Stimulated activated CD8-positive, alpha-beta memory T cell treated with anti-CD3 and anti-CD28 coated beads, Interleukin-15, amount 100 ng/mL, for 48 hours (primary cell): Measurements from ENCODE around the gene EEF1G.
A peak's percentile ranks its signal among the peaks of the same experiment; 100 is the strongest.
"Not testable (repeated sequence)": the region's sequence is repeated elsewhere in the genome, so short reads cannot be mapped to it uniquely, and the experiment has no call there.

Source experiments
- DNase-seq, 2 donors: peaks; one replicate each; pipeline ENCODE4 v3.0.0-alpha.2; 2020; ENCODE audit warnings: low read depth in 2 of 2

Gene EEF1G

GRCh38 chr11:62555464-62556107 lies 18.1 kb downstream of the EEF1G start:
- no peak for DNase-seq

DNA sequence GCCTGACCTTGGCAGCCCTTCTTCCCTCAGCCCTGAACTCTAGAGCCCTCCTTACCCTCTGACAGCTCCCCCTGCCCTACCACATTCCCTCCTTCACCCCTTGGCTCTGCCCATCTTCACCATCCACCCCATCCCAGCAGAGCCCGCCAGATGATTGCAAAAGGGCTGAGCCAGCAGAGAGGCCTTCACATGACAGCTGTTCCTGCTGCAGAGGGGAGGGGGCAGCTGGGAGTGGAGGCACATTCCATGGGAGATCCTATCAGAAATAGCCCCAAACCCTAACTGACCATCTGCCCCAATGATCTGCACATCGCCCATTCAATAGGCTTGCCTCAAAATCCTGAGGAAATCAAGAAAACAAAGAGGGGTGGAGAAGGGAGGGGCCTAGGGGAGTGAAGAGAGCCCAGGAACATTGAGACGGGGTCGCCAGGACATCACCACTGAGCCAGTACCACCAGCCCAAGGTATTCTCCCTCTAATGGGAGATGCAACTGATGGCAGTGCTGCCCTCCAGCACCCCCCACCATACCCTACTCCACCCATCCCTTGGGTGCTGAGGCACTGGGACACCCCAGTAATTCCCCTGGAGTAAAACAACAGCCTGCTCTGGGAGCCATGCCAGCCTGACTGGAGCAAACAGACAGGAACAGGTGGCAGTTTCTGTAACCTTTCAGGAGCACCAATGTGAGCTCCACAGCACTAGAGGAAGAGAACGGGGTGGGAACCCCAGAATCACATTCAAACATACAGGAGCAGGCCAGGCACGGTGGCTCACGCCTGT lies 19.1 kb downstream of the EEF1G start:
- no peak for DNase-seq

- no peak for DNase-seq
These were observed 19.8 kb downstream of the EEF1G start for GRCh38 chr11:62553839-62554361.

GRCh38 chr11:62553080-62553838 lies 20.4 kb downstream of the EEF1G start:
- DNase-seq, result no peak

- no peak for DNase-seq
These were observed 21.1 kb downstream of the EEF1G start for GRCh38 chr11:62552485-62553079.

- DNase-seq, result not testable (repeated sequence)
These were observed 23.2 kb downstream of the EEF1G start for GRCh38 chr11:62550478-62550877.

DNA sequence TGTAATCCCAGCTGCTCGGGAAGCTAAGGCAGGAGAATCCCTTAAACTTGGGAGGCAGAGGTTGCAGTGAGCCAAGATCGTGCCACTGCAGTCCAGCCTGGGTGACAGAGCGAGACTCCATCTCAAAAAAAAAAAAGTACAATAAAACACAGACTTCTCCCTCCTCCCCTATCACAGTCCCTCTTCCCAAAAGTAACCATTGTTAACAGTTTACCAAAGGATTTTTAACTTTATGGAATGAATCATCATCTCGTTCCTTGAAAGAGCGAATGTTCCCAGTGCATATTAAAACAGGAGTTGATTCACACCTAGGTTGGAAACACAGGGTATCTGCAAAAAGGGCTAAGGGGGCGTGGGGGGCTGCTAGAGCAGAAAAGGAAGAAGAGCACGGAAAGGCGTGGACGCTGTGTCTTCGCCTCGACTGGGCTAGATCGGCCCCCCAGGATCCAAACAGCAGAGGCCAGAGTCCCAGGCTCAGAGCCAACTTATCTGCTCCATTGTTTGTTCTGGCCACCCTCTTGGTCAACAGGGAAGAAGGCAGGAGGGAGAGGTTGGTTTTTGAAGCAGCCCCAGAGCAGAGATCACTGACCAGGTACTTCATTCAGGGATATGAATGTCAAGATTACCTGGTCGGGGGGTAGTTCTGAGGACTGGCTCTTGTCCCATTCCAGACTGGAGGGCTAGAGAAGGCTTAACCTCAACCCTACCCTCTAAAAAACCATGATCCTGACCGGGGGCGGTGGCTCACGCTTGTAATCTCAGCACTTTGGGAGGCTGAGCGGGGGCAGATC lies 25.0 kb downstream of the EEF1G start:
- DNase-seq, result no peak

DNA sequence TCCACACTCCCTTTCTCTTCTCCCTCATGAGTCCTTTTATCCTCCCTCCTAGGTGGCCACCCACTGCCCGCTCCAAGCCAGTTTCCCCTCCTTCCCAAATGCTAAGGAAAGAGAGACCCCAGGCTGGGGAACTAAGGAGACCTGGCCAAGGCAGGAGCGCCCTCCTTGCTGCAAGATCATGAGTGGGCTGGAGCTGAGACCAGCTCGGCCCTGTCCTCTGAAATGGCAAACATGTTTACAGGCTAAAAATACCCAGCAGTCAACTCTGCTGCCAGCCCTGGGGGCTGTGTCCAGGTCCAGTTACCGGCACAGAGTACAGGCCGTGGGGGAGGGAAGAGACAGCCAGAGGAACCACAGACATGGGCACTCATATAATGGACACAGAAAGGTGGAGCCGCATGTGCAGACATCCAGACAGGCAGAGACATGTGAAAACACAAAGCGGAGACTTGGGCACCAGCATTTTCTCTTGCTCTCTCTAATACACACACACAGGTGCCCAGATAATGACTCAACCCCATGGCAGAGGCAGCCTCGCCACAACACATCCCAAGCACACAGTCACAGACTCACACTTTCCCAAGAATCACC lies 25.9 kb downstream of the EEF1G start:
- no peak for DNase-seq

DNA sequence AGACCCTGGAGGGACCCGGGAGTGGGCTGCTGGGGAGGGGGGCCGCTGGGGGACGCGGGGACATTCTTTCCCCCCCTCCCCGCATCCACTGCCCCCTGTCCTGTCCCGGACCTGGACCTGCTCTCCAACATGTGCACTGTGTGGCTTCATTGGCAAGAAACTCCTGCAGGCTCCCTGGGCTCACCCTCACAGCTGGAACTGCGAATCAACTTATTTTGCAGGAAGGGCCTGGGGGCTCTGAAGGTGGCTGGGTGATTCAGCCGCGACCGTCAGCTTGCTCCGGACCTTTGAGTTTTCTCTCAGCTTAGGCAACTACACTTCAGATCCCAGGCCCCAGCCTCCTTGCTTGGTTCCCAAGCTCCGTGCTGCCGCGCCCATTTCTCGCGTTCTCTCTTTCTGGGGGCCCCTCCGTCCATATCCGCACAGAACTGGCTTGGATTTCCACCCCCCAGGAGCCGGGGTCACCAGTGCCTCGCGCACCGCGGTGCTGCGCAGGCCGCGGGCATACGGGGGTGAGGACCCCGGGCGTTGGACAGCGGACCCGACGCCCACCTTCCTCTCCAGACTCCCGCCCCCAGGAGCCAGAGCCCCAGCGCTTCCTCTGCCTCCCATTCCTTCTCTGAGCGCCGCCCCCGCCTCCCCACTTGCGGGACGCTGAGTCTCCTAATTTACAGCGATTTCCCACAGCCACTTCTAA lies 26.6 kb downstream of the EEF1G start:
- no peak for DNase-seq

GRCh38 chr11:62546244-62546928 lies 27.3 kb downstream of the EEF1G start, which contains the start of gene AHNAK:
Gene AHNAK, minus strand, starts transcription at chr11:62546806. Its CDS starts 10,708 bp downstream, at chr11:62536098.
- DNase-seq, result peak in 1 of 2 donors; percentile 61

DNA sequence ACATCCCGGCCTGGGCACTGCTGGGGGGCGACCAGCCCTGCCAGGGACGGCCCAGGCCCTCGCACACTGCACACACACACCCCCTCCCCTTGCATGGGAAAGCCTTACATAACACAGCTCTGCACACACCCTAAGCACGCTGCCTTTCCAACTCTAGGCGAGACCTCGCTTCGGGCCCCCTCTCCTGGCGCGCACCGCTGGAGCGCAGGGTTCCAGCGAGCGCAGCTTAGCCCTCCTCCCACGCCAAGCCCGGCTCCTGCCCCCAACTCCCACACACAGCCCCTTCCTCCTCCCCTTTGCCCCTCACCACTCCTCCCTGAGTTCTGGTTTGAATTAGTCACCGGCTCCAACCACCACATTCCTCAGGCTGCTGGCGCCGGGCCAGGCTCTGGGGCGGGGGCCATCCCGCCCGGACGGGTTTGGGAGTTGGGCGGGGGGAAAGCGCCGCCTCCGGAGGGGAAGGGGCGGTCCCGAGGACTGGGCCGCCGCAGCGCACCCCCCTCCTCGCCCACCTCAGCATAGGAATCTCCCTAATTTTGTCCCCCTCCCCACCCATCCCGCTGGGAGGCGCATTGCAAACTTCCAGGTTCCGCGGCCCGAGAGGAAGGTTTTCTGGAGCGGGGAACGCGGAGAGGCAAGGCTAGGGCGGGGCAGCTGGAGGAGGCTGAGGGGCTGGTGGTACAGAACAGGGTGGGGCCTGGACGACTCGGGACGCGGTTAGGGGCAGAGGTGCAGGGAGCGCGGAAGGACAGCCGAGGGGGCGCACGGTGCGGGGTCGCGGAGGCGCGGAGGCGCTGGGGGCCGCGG lies 28.1 kb downstream of the EEF1G start:
- peak in 1 of 2 donors; percentile 56 for DNase-seq

- DNase-seq, result no peak
These were observed 28.9 kb downstream of the EEF1G start for GRCh38 chr11:62544581-62545436.

GRCh38 chr11:62543680-62544444 lies 29.8 kb downstream of the EEF1G start:
- no peak for DNase-seq

GRCh38 chr11:62542750-62543567 lies 30.7 kb downstream of the EEF1G start:
- peak in 1 of 2 donors; percentile 60 for DNase-seq

- DNase-seq, result no peak
These were observed 31.5 kb downstream of the EEF1G start for GRCh38 chr11:62542111-62542745.
